ENCODE data around the gene PRRG2. TPM values are rescaled to one million over a fixed set of nuclear protein-coding genes. Genes with fewer than 3 reads are reported as not detected.
"Not testable (repeated sequence)": the region's sequence is repeated elsewhere in the genome, so short reads cannot be mapped to it uniquely, and the experiment has no call there.

Gene PRRG2
- total and polyA plus RNA-seq, 5 donors from 2014 or later = 0.84 TPM; not detected in 4

DNA sequence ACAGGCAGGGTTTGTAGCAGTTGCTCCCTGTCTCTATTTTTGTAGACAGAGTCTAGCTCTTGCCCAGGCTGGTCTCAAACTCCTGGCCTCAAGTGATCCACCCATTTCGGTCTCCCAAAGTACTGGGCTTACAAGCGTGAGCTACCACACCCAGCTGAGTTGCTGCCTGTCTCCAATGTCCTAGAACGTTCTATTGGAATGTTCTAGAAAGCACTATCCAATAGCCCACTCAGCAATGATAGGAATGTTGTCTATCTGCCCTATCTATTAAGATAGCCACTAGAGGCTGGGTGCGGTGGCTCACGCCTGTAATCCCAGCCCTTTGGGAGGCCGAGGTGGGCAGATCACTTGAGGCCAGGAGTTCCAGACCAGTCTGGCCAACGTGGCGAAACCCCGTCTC lies 52.2 kb downstream of the PRRG2 start:
- not testable (repeated sequence) for H3K27ac ChIP-seq (ENCODE audit: insufficient read depth, low read length, poor library complexity, severe bottlenecking); H3K9me3 Mint-ChIP-seq; H3K9me3 ChIP-seq (ENCODE audit: control insufficient read depth in 2 of 2, low read length in 2 of 2); H3K27me3 Mint-ChIP-seq; H3K4me3 Mint-ChIP-seq; ATAC-seq (ENCODE audit: low read depth in 2 of 2); H3K27me3 ChIP-seq (ENCODE audit: control insufficient read depth, insufficient read depth, low read length); H3K4me1 ChIP-seq (ENCODE audit: control insufficient read depth, insufficient read depth, low read length, poor library complexity, severe bottlenecking); H3K27ac Mint-ChIP-seq; H3K4me3 ChIP-seq (ENCODE audit: low read depth, low read length); H3K36me3 Mint-ChIP-seq; DNase-seq; H3K36me3 ChIP-seq (ENCODE audit: control insufficient read depth, insufficient read depth, low read length)
- peaks cover 0 to 15% (median 4%) of the 10 kb centered on the region in 4 donors for H3K4me1 Mint-ChIP-seq

GRCh38 chr19:49635530-49636232 lies 54.6 kb downstream of the PRRG2 start:
- no peak for DNase-seq
- H3K27ac ChIP-seq (ENCODE audit: insufficient read depth, low read length, poor library complexity, severe bottlenecking) = no peak overlapping the region
- no peak overlapping the region for H3K4me3 ChIP-seq (ENCODE audit: low read depth, low read length)
- Mint-ChIP-seq H3K27ac (peak overlapping the region in 1 of 3 donors; percentile 65), H3K4me3 (peak overlapping the region in 2 of 4 donors; percentile 54 to 75), H3K36me3 (no peaks in the 10 kb centered on the region), H3K9me3 (no peaks in the 10 kb centered on the region), H3K4me1 (peaks cover 0 to 36% (median 11%) of the 10 kb centered on the region in 4 donors), H3K27me3 (no peaks in the 10 kb centered on the region)
- peaks cover 22% of the 10 kb centered on the region for H3K4me1 ChIP-seq (ENCODE audit: control insufficient read depth, insufficient read depth, low read length, poor library complexity, severe bottlenecking)
- H3K27me3 ChIP-seq (ENCODE audit: control insufficient read depth, insufficient read depth, low read length) = no peaks in the 10 kb centered on the region
- no peaks in the 10 kb centered on the region for H3K9me3 ChIP-seq (ENCODE audit: control insufficient read depth in 2 of 2, low read length in 2 of 2)
- ATAC-seq (ENCODE audit: low read depth in 2 of 2) = no peak
- no peaks in the 10 kb centered on the region for H3K36me3 ChIP-seq (ENCODE audit: control insufficient read depth, insufficient read depth, low read length)

DNA sequence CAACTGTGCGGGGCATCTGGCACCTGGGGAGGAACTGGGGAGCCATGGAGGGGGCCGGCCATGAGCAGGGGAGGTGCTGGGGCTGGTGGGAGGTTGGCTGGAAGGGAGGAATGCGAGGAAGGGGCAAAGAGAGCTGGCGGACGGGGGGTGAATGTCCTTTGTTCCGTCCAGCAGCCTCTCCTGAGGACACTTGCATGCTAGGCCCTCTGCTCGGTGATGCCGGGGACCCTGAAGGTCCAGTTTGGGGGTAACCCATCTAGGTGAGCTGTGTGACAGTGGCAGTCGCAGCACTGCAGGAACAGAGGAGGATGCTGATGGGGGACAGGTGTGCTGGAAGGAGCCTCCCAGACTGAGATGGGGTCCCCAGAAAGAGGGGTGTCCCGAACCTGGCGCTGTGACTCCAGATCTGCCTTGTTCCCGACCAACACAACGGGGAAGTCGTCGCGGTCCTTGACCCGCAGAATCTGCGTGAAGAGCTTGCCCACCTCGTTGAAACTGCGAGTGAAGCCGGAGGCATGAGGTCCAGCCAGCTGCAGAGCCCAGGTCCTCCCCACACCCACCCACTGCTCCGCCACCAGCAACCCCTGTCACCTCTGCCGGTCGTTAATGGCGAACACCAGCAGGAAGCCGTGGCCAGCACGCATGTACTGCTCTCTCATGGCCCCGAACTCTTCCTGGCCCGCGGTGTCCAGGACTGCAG lies 55.3 kb downstream of the PRRG2 start:
- Mint-ChIP-seq H3K9me3 (no peaks in the 10 kb centered on the region), H3K27me3 (no peaks in the 10 kb centered on the region), H3K4me1 (peaks cover 0 to 42% (median 14%) of the 10 kb centered on the region in 4 donors), H3K4me3 (peak overlapping the region in 2 of 4 donors; percentile 54 to 75), H3K27ac (no peak overlapping the region), H3K36me3 (no peaks in the 10 kb centered on the region)
- no peaks in the 10 kb centered on the region for H3K9me3 ChIP-seq (ENCODE audit: control insufficient read depth in 2 of 2, low read length in 2 of 2)
- no peaks in the 10 kb centered on the region for H3K27me3 ChIP-seq (ENCODE audit: control insufficient read depth, insufficient read depth, low read length)
- H3K27ac ChIP-seq (ENCODE audit: insufficient read depth, low read length, poor library complexity, severe bottlenecking) = no peak overlapping the region
- H3K4me1 ChIP-seq (ENCODE audit: control insufficient read depth, insufficient read depth, low read length, poor library complexity, severe bottlenecking) = peaks cover 29% of the 10 kb centered on the region
- no peak for DNase-seq
- no peak for ATAC-seq (ENCODE audit: low read depth in 2 of 2)
- H3K4me3 ChIP-seq (ENCODE audit: low read depth, low read length) = no peak overlapping the region
- no peaks in the 10 kb centered on the region for H3K36me3 ChIP-seq (ENCODE audit: control insufficient read depth, insufficient read depth, low read length)

- ATAC-seq (ENCODE audit: low read depth in 2 of 2) = no peak
- H3K27ac Mint-ChIP-seq = peak overlapping the region; percentile 84 to 98 (median 93)
- Histone ChIP-seq H3K36me3 (ENCODE audit: control insufficient read depth, insufficient read depth, low read length) (no peaks in the 10 kb centered on the region), H3K9me3 (ENCODE audit: control insufficient read depth in 2 of 2, low read length in 2 of 2) (no peaks in the 10 kb centered on the region), H3K4me1 (ENCODE audit: control insufficient read depth, insufficient read depth, low read length, poor library complexity, severe bottlenecking) (peaks cover 42% of the 10 kb centered on the region), H3K27ac (ENCODE audit: insufficient read depth, low read length, poor library complexity, severe bottlenecking) (no peak overlapping the region), H3K4me3 (ENCODE audit: low read depth, low read length) (no peak overlapping the region), H3K27me3 (ENCODE audit: control insufficient read depth, insufficient read depth, low read length) (no peaks in the 10 kb centered on the region)
- DNase-seq = no peak
- peak overlapping the region; percentile 54 to 83 (median 60) for H3K4me3 Mint-ChIP-seq
- H3K9me3 Mint-ChIP-seq = no peaks in the 10 kb centered on the region
- H3K27me3 Mint-ChIP-seq = peaks cover 4% of the 10 kb centered on the region
- H3K36me3 Mint-ChIP-seq = no peaks in the 10 kb centered on the region
- H3K4me1 Mint-ChIP-seq = peaks cover 0 to 57% (median 21%) of the 10 kb centered on the region in 4 donors
Observed at GRCh38 chr19:49637821-49638738, 57.0 kb downstream of the PRRG2 start.

DNA sequence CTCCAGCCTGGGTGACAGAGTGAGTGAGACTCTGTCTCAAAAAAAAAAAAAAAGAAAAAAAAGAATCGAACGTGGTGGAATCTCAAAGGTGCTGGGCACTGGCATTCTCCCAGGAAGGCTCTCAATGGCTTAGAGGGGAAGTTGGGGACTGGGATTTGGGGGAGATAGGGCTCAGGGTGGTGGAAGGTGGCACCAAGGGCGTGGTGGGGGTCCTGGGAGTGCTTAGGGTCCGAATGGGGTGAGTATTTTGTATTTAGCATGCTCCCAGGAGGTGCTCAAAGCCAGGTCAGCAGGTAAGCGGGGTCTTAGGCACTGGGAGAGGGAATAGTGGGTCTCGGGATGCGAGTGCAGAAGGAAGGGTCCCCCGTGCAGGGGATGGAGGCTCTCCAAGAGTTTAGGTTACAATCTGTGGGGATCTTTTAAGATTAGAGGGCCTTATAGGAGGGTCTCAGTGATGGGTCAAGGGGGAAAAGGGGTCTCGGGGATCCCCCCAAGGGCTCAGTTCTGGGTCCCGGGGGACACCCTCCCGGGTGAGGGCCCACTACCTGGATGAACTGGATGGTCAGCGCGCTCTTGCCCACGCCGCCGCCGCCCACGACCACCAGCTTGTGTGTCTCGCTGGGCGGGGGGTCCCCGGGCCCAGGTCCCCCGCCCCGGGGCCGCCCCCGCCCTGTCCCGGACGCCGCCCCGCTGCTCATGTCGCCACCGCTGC lies 58.4 kb downstream of the PRRG2 start:
- Histone ChIP-seq H3K4me3 (ENCODE audit: low read depth, low read length) (peak overlapping the region; percentile 57), H3K4me1 (ENCODE audit: control insufficient read depth, insufficient read depth, low read length, poor library complexity, severe bottlenecking) (peaks cover 51% of the 10 kb centered on the region), H3K27ac (ENCODE audit: insufficient read depth, low read length, poor library complexity, severe bottlenecking) (peak overlapping the region; percentile 93), H3K36me3 (ENCODE audit: control insufficient read depth, insufficient read depth, low read length) (no peaks in the 10 kb centered on the region), H3K9me3 (ENCODE audit: control insufficient read depth in 2 of 2, low read length in 2 of 2) (no peaks in the 10 kb centered on the region), H3K27me3 (ENCODE audit: control insufficient read depth, insufficient read depth, low read length) (no peaks in the 10 kb centered on the region)
- H3K36me3 Mint-ChIP-seq = no peaks in the 10 kb centered on the region
- peaks cover 4% of the 10 kb centered on the region for H3K27me3 Mint-ChIP-seq
- peak overlapping the region; percentile 82 to 94 (median 88) for H3K4me3 Mint-ChIP-seq
- peak overlapping the region; percentile 77 to 98 (median 97) for H3K27ac Mint-ChIP-seq
- no peaks in the 10 kb centered on the region for H3K9me3 Mint-ChIP-seq
- DNase-seq (no peak), ATAC-seq (ENCODE audit: low read depth in 2 of 2) (no peak)
- peaks cover 8 to 71% (median 35%) of the 10 kb centered on the region in 4 donors for H3K4me1 Mint-ChIP-seq

DNA sequence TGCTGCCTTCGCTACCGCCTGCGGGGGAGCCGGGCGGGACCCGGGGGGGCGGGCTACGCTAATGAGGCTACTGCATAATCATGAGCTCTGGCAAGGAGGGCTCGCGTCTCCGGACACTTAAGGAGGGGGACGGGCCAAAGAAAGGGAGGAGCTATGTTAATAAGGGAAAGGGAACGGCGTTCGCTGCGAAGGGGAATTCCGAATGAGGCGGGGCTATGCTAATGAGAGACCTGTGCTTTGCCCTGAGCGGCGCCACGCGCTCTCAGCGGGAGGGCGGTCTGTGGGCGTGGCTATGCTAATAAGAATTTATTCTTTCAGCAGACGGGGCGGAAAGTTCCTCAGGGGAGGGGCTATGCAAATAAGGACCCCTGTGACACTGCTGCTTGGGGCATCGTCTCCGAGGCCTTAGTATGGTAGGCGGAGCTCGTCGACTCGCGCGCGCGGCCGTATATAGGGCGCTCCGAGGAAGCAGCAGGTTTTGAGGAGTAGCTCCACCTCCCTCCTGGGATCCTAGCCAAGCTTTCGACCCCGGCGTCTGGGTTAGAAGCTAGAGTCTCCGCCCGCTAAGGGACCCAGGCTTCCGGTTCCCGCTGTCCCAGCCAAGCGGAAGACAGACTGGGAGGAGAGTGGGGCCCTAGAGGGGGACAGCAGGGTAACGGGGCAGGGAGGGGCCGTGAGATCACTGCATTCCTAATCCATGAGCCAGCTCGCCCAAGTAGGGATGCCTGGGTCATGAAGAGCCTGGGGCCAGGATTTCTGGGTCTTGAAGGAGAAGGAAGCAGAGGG lies 59.2 kb downstream of the PRRG2 start, which contains the start of gene RRAS:
RRAS (minus strand) TSS at position 31 of the 786 bp plus-strand sequence. CDS start 45 bp downstream, outside the sequence.
- Mint-ChIP-seq H3K27ac (peak within 1 kb of the TSS; percentile 97 to 98 (median 98)), H3K4me3 (peak within 1 kb of the TSS; percentile 83 to 95 (median 93)), H3K27me3 (peaks cover 4% of the 10 kb centered on the region), H3K9me3 (no peaks in the 10 kb centered on the region), H3K4me1 (peaks cover 8 to 70% (median 36%) of the 10 kb centered on the region in 4 donors), H3K36me3 (no peaks in the 10 kb centered on the region)
- Histone ChIP-seq H3K27me3 (ENCODE audit: control insufficient read depth, insufficient read depth, low read length) (no peaks in the 10 kb centered on the region), H3K9me3 (ENCODE audit: control insufficient read depth in 2 of 2, low read length in 2 of 2) (no peaks in the 10 kb centered on the region), H3K36me3 (ENCODE audit: control insufficient read depth, insufficient read depth, low read length) (no peaks in the 10 kb centered on the region), H3K4me1 (ENCODE audit: control insufficient read depth, insufficient read depth, low read length, poor library complexity, severe bottlenecking) (peaks cover 55% of the 10 kb centered on the region), H3K4me3 (ENCODE audit: low read depth, low read length) (peak within 1 kb of the TSS; percentile 80), H3K27ac (ENCODE audit: insufficient read depth, low read length, poor library complexity, severe bottlenecking) (peak within 1 kb of the TSS; percentile 93)
- peak; percentile 100 for DNase-seq
- ATAC-seq (ENCODE audit: low read depth in 2 of 2) = peak; percentile 68 to 72
